GM21447 (cell line): Measurements from ENCODE around the gene VCAM1.

Experiments used
- ATAC-seq: cut with Tn5 transposase; IDR thresholded peaks from one replicate; pipeline ENCODE4 v1.9.1; 2021; ENCODE audit not compliant: unreplicated experiment

Gene VCAM1

DNA sequence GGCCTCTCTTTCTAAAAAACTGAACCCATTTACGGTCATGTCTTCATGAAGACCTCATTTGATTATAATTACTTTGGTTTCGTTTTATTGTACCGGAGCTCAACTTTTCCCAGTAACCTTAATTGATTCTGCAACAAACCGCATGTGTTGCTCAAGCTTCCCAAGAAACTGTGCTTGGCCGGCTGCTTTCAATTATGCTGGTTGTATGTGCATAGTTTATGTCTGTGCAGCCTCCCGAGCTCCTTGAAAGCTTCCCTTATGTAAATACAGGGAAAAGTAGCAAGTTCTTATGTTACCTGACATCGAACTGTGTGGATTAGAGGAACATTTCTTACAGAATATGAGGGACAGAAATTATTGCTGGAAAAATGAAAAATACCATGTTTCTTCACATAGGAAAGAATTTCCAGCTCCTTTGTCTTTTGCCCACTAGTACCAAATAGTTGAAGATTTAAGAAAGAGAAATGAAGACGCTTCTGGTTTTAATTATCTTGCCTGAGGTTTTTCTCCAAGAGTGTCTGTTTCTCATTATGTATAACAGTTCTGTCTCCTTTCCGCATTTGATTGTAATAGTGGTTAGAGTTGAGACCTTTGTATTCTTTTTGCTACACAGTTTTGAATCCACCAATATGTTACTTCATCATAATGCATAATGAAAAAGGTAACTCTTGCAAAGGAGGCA, 2.1 kb downstream of the VCAM1 start:
- no peak for ATAC-seq

- ATAC-seq = no peak
Observed at GRCh38 chr1:100722221-100722620, 2.7 kb downstream of the VCAM1 start.

GRCh38 chr1:100724281-100724680, 4.7 kb downstream of the VCAM1 start:
- no peak for ATAC-seq

GRCh38 chr1:100730130-100730529, 10.6 kb downstream of the VCAM1 start:
- ATAC-seq = no peak

DNA sequence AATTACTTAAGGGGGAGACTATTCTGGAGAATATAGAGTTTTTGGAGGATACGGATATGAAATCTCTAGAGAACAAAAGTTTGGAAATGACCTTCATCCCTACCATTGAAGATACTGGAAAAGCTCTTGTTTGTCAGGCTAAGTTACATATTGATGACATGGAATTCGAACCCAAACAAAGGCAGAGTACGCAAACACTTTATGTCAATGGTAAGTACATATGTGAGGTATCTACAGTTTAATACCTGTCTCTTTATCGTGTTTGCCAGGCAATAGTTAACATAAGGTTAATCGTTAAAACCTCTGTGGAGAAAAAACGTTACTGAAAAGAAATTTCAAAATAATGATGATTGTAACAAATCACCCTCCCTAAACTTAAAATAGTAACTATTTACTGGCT, 11.8 kb downstream of the VCAM1 start:
- no peak for ATAC-seq

DNA sequence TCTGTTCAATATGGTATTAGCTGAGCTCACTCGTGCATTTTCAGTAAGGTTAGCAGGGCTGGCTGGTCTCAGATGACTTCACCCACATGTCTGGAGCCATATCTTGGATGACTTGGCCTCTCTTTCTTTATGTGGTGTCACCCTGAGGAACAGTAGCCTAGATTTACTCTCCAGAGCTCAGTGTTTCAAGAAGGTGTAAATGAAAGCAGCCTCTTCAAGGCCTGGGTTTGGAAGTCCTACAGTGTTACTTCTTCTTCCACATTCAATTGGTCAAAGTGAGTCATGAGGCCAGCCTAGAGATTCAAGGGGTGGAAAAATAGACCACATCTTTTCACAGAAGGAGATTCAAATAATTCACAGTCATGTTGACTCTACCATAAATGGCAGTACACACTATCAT, 12.2 kb downstream of the VCAM1 start:
- no peak for ATAC-seq

GRCh38 chr1:100734676-100735075, 15.1 kb downstream of the VCAM1 start:
- ATAC-seq = no peak

DNA sequence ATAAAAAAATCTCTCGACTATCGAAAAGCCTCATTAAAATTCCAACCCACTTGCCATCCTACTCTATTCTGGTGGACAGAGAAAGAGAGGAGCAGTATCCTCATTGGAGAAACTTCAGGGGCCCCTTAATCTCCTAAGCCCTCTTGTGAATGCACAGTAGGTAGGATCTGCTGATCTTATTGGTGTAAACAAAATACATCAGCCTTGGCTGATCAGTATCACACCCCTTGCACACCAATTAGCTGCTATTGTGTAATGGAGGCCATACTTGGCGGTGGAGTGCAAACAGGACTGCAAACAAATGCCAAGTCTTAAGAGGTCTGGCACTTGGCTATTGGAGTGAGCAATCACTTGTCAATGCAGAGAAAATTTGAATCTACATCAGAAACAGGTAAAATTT, 15.7 kb downstream of the VCAM1 start:
- no peak for ATAC-seq

DNA sequence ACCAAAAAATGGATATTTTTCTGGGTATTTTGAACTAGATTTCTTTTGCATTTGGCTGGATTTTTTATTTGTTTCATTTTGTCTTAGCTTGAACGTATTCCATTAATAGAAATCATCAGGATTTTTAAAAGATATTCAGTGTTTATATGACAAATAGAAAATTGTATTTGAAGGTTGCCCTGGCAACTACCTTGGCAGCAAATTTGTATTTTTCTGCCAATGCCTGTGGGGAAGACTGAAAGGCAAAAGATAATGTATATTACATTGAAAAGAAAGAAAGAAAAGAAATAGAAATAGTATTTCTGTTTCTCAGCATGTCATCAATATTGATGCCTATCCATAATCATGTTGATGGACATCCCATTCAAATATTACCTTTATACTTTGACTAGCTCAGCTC, 16.8 kb downstream of the VCAM1 start:
- no peak for ATAC-seq

DNA sequence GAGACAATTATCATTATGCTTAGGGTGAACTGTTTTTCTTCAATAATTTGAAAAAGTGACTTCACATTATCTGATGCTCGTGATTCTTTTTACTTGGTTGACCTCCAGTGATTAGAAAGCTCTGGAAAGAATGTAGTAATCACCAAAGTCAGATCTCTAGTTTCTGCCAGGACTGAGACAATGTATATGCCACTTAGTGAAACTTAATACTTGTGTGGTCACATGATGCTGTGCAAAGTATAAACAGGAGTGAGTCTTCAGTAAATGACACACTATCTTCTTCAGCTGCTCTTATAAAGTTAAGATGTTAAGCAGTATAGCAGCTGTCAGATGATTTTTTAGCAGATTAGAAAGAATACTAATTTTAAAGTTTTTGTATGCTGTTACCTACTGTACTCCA, 17.2 kb downstream of the VCAM1 start:
- ATAC-seq = no peak

DNA sequence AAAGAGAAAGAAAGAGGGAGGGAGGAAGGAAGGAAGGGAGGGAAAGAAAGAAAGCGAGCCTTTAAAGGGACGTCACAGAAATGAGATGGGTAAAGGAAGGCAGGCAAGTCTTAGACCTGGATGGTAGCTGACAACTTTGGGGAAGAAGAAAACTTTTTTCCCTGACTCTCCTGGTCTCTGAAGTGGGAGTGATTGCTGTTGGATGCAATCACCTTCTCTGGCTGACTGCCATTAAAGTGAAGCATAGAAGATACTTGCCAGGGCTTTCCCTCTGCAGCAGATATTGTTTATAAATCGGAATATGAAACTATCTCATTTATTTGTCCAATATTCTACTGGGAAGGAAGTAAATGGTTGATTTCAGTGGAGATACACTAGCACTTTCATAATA, 27.0 kb downstream of the VCAM1 start:
- no peak for ATAC-seq

- ATAC-seq = no peak
Observed at GRCh38 chr1:100747771-100748170, 28.2 kb downstream of the VCAM1 start.

GRCh38 chr1:100750005-100750885, 30.7 kb downstream of the VCAM1 start:
- ATAC-seq = no peak

GRCh38 chr1:100752791-100753190, 33.2 kb downstream of the VCAM1 start:
- no peak for ATAC-seq

DNA sequence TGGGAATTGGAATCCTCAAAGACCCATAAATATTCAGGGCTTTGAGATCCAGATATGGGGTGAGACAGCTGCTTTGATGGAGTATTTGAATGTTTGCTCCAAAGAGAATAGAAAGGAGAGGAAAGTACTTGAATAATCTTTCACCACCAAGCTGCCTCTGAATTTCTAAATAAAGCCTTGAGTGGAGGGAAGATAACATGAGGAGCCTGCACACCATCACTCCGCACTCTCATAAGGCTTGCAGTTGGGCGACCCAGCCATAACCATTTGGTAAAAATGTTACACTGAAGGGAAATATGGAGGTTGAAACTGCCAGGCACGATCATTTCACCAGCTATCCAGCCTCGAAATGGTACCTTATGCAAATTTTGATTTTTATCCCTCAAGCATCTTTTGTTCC, 38.4 kb downstream of the VCAM1 start:
- ATAC-seq = no peak

GRCh38 chr1:100759188-100759587, 39.6 kb downstream of the VCAM1 start:
- no peak for ATAC-seq

GRCh38 chr1:100760511-100760910, 41.0 kb downstream of the VCAM1 start:
- no peak for ATAC-seq

- no peak for ATAC-seq
Observed at GRCh38 chr1:100762461-100762860, 42.9 kb downstream of the VCAM1 start.

DNA sequence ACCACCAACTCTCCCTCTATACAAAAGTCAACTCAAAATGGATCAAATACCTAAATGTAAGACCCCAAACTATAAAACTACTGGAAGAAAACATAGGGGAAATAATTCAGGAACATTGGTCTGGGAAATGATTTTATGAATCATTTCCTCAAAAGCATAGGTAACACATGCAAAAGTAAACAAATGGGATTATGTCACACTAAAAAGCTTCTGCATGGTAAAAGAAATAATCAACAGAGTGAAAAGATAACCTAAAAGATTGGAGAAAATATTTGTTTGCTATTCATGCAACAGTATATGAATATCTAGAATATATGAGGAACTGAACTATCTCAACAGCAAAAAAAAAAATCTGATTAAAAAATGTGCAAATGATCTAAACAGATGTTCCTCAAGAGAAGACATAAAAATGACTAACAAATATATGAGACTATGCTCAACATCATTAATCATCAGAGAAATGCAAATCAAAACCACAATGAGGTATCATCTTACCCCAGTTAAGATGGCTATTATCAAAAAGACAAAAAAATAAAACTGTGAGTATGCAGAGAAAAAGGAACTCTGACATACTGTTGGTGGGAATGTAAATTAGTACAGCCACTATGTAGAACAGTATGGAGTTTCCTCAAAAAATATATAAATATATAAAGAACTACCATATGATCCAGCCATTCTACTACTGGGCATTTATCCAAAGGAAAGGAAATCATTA, 47.8 kb downstream of the VCAM1 start:
- ATAC-seq = no peak

GRCh38 chr1:100769323-100769722, 49.8 kb downstream of the VCAM1 start:
- no peak for ATAC-seq

- ATAC-seq = no peak
Observed at GRCh38 chr1:100769906-100770646, 50.5 kb downstream of the VCAM1 start.
